OCI-LY7 (cell line): ENCODE results near the gene RAB24.

ENCODE experiments used
- CTCF ChIP-seq: fragments of 200-600 bp; sonication (generic); conservative IDR thresholded peaks from 2 replicates; pipeline ENCODE4 v1.5.1; 2014; ENCODE audit warnings: mild to moderate bottlenecking, antibody characterized with exemption, low read length, moderate library complexity, mixed read lengths
- EZH2phosphoT487 ChIP-seq: fragments of 200-600 bp; sonication (generic); IDR thresholded peaks from 2 replicates; pipeline ENCODE4 v1.6.1; 2018; ENCODE audit warnings: low read depth, borderline replicate concordance, mild to moderate bottlenecking, mixed run types, antibody characterized with exemption, low read length, moderate library complexity, mixed read lengths

GRCh38 chr5:177293819-177294581 is 9.5 kb downstream of the RAB24 start:
- no peak for TF ChIP-seq EZH2phosphoT487
- no peak for TF ChIP-seq CTCF
